GM21576 (cell line): ENCODE results near the gene CACNA1B.
"Not testable (repeated sequence)": the region's sequence is repeated elsewhere in the genome, so short reads cannot be mapped to it uniquely, and the experiment has no call there.

Source experiments
- ATAC-seq: cut with Tn5 transposase; IDR thresholded peaks from one replicate; pipeline ENCODE4 v1.9.1; 2021; ENCODE audit warnings: mild to moderate bottlenecking, moderate library complexity; ENCODE audit not compliant: unreplicated experiment

CACNA1B gene

GRCh38 chr9:138111607-138112006 is 234.0 kb downstream of the CACNA1B start:
- no peak for ATAC-seq

- ATAC-seq, result no peak
Observed at GRCh38 chr9:138112090-138112748, 234.6 kb downstream of the CACNA1B start.

- ATAC-seq, result no peak
Observed at GRCh38 chr9:138112791-138113600, 235.4 kb downstream of the CACNA1B start.

GRCh38 chr9:138113701-138114325 is 236.2 kb downstream of the CACNA1B start:
- not testable (repeated sequence) for ATAC-seq

- ATAC-seq, result no peak
Observed at GRCh38 chr9:138114501-138115245, 237.1 kb downstream of the CACNA1B start.

- ATAC-seq, result no peak
Observed at GRCh38 chr9:138115506-138115905, 237.9 kb downstream of the CACNA1B start.

GRCh38 chr9:138116521-138116920 is 238.9 kb downstream of the CACNA1B start:
- no peak for ATAC-seq

GRCh38 chr9:138117101-138117750 is 239.6 kb downstream of the CACNA1B start:
- ATAC-seq, result no peak

- ATAC-seq, result no peak
Observed at GRCh38 chr9:138117836-138118235, 240.3 kb downstream of the CACNA1B start.

- no peak for ATAC-seq
Observed at GRCh38 chr9:138118601-138119071, 241.1 kb downstream of the CACNA1B start.

- no peak for ATAC-seq
Observed at GRCh38 chr9:138119202-138120027, 241.8 kb downstream of the CACNA1B start.

- ATAC-seq, result no peak
Observed at GRCh38 chr9:138120072-138120471, 242.5 kb downstream of the CACNA1B start.

GRCh38 chr9:138120511-138121437 is 243.2 kb downstream of the CACNA1B start:
- no peak for ATAC-seq

GRCh38 chr9:138121438-138122050 is 244.0 kb downstream of the CACNA1B start:
- ATAC-seq, result no peak

- ATAC-seq, result no peak
Observed at GRCh38 chr9:138122201-138122600, 244.6 kb downstream of the CACNA1B start.

- ATAC-seq, result no peak
Observed at GRCh38 chr9:138122676-138123075, 245.1 kb downstream of the CACNA1B start.

GRCh38 chr9:138123086-138123485 is 245.5 kb downstream of the CACNA1B start:
- no peak for ATAC-seq
